Endothelial cell of umbilical vein (primary cell): ENCODE data around the gene CCL8. TPM values are rescaled to one million over a fixed set of nuclear protein-coding genes. Genes with fewer than 3 reads are reported as not detected.

Experiments
- BruUV-seq: library from RNA; stranded (reverse); fragments of 400-500 nt; replicated peaks from 2 replicates; lab custom pipeline; 2021; lab: Mats Ljungman, UMichigan
- CTCF ChIA-PET: fragments of 300-600, 350-600 bp; sonication (Branson Sonifier 250); formaldehyde crosslinking; loops from one replicate; lab custom pipeline; 2021; ENCODE audit warnings: antibody characterized with exemption, inconsistent platforms; lab: Charles Lee
- POLR2A ChIA-PET: fragments of 300-600, 350-600 bp; sonication (Branson Sonifier 250); formaldehyde crosslinking; loops from one replicate; lab custom pipeline; 2021; ENCODE audit warnings: antibody characterized with exemption, inconsistent platforms; lab: Charles Lee
- DNase-seq: peaks from one replicate; pipeline ENCODE4 v3.0.0-alpha.2; 2011; ENCODE audit warnings: low read depth, low spot score
- FAIRE-seq: peaks from 2 replicates; lab custom pipeline; 2011; peaks lifted over from hg19 to GRCh38; lab: Jason Lieb, UNC
- H2AFZ ChIP-seq: 2 replicates; pipeline ENCODE4 v1.6.0; 2012; ENCODE audit warnings: low read depth, low read length, control low read depth, inconsistent platforms
- H3K27ac ChIP-seq: 2 replicates; pipeline ENCODE4 v1.5.1; 2011; ENCODE audit warnings: low read depth, mild to moderate bottlenecking, control low read depth, low read length, moderate library complexity; ENCODE audit not compliant: insufficient read depth
- H3K27me3 ChIP-seq, 2 experiments: 2 replicates each; pipeline versions ENCODE4 v1.6.0 to v1.6.1; 2011; ENCODE audit warnings: low read length in 2 of 2, mixed read lengths in 1 of 2; ENCODE audit not compliant: control insufficient read depth in 2 of 2, insufficient read depth in 2 of 2
- H3K36me3 ChIP-seq, 2 experiments: 2 replicates in 1 of 2; 3 replicates in 1 of 2; pipeline ENCODE4 v1.5.1; 2011; ENCODE audit warnings: low read length in 2 of 2, mild to moderate bottlenecking in 1 of 2, moderate library complexity in 1 of 2; ENCODE audit not compliant: control insufficient read depth in 2 of 2, insufficient read depth in 2 of 2; ENCODE audit errors: extremely low read depth in 1 of 2
- H3K4me1 ChIP-seq: 3 replicates; pipeline ENCODE4 v1.5.1; 2011; ENCODE audit warnings: mild to moderate bottlenecking, low read length; ENCODE audit not compliant: control insufficient read depth, insufficient read depth; ENCODE audit errors: extremely low read depth
- H3K4me2 ChIP-seq: 2 replicates; pipeline ENCODE4 v1.6.1; 2011; ENCODE audit warnings: low read length, control low read depth, mixed read lengths; ENCODE audit not compliant: insufficient read depth
- H3K4me3 ChIP-seq, 3 experiments: fragments of 200-600 bp in 1 of 3; sonication (generic), shearing (Covaris generic) in 1 of 3; replicated peaks in 1 of 3; 2 replicates each; pipeline ENCODE4 v1.5.1; 2011 to 2016; ENCODE audit warnings: control low read depth in 3 of 3, low read length in 3 of 3, mild to moderate bottlenecking in 2 of 3, inconsistent platforms in 1 of 3, low read depth in 1 of 3, moderate library complexity in 1 of 3; ENCODE audit not compliant: insufficient read depth in 1 of 3
- H3K79me2 ChIP-seq: 2 replicates; pipeline ENCODE4 v1.6.0; 2012; ENCODE audit warnings: low read length, inconsistent platforms; ENCODE audit not compliant: control insufficient read depth, insufficient read depth
- H3K9ac ChIP-seq: replicated peaks from 2 replicates; pipeline ENCODE3; 2011; ENCODE audit warnings: low read length, control low read depth; ENCODE audit not compliant: insufficient read depth; ENCODE audit errors: extremely low read depth
- H3K9me1 ChIP-seq: replicated peaks from 3 replicates; pipeline ENCODE4 v1.6.0; 2011; ENCODE audit warnings: mild to moderate bottlenecking, low read length; ENCODE audit not compliant: control insufficient read depth, insufficient read depth; ENCODE audit errors: extremely low read depth
- H3K9me3 ChIP-seq: replicated peaks from 2 replicates; pipeline ENCODE4 v1.5.1; 2012; ENCODE audit warnings: low read length, inconsistent platforms; ENCODE audit not compliant: control insufficient read depth, insufficient read depth
- H4K20me1 ChIP-seq: replicated peaks from 2 replicates; pipeline ENCODE3; 2011; ENCODE audit warnings: mild to moderate bottlenecking, low read length; ENCODE audit not compliant: control insufficient read depth, insufficient read depth; ENCODE audit errors: extremely low read depth
- EZH2 ChIP-seq: IDR thresholded peaks from 2 replicates; pipeline ENCODE4 v1.6.1; 2012; ENCODE audit warnings: borderline replicate concordance, low read depth, mild to moderate bottlenecking, moderate library complexity, low read length, inconsistent platforms; ENCODE audit not compliant: severe bottlenecking
- FOS ChIP-seq: IDR thresholded peaks from 2 replicates; pipeline ENCODE4 v1.6.1; 2011; ENCODE audit warnings: mild to moderate bottlenecking, low read length, moderate library complexity, borderline replicate concordance; ENCODE audit not compliant: insufficient read depth
- GATA2 ChIP-seq: IDR thresholded peaks from 2 replicates; pipeline ENCODE4 v1.7.0; 2011; ENCODE audit warnings: low read depth, mild to moderate bottlenecking, moderate library complexity, mixed read lengths, low read length; ENCODE audit not compliant: insufficient read length, insufficient read depth
- JUN ChIP-seq: IDR thresholded peaks from 2 replicates; pipeline ENCODE4 v1.6.1; 2011; ENCODE audit warnings: borderline replicate concordance, low read depth; ENCODE audit not compliant: insufficient read length, insufficient read depth
- MYC ChIP-seq: IDR thresholded peaks from one replicate; pipeline ENCODE4 v1.6.1; 2011; ENCODE audit warnings: mild to moderate bottlenecking, low read depth, low read length
- POLR2A ChIP-seq: IDR thresholded peaks from 2 replicates; pipeline ENCODE4 v1.6.1; 2012; ENCODE audit warnings: low read depth, mild to moderate bottlenecking, control low read depth, low read length
- POLR2AphosphoS5 ChIP-seq: IDR thresholded peaks from 2 replicates; pipeline ENCODE4 v1.6.1; 2012; ENCODE audit warnings: low read depth, mild to moderate bottlenecking, control low read depth, low read length, moderate library complexity; ENCODE audit not compliant: insufficient read depth
- dilution Hi-C: fragments of 300-500 bp; cut with MboI; formaldehyde crosslinking; loops from one replicate; pipeline ENCODE4 v1.15.0; 2019; ENCODE audit warnings: low sequenced_read_pairs; ENCODE audit not compliant: extremely low pct_ligation_motif_present
- intact Hi-C: fragments of 100-400 bp; cut with micrococcal nuclease; formaldehyde crosslinking; loops from one replicate; pipeline ENCODE4 v1.10.0; 2022
- polyA plus RNA-seq, 4 experiments: library from polyadenylated mRNA; depleted of rRNA in 3 of 4; stranded (reverse) in 3 of 4; unstranded in 1 of 4; fragments of >200 nt; gene quantifications; 2 replicates each; pipeline versions ENCODE4 v1.2.1 to v1.2.3, GENCODE V29; 2011 to 2012; ENCODE audit warnings: missing spikeins in 1 of 4
- total RNA-seq: library from RNA; stranded (reverse); gene quantifications from 2 replicates; pipeline ENCODE4 v1.2.3, GENCODE V29; 2021
- TF ChIP-seq, protein P1 (sequence below): IDR thresholded peaks from 2 replicates; pipeline ENCODE4 v1.6.1; 2011; ENCODE audit not compliant: insufficient read depth, insufficient read length
- TF ChIP-seq, protein P2 (sequence below), 2 donors: IDR thresholded peaks; 1 replicate in 1 of 2; 2 replicates in 1 of 2; pipeline ENCODE4 v1.5.1; 2011; ENCODE audit warnings: low read length in 2 of 2, mild to moderate bottlenecking in 2 of 2, moderate library complexity in 2 of 2, control low read depth in 1 of 2, inconsistent platforms in 1 of 2, low read depth in 1 of 2; ENCODE audit not compliant: insufficient read depth in 1 of 2; ENCODE audit errors: extremely low read depth in 1 of 2

Gene CCL8
- total and polyA plus RNA-seq, 2 donors (not counting 3 experiments of a cell fraction or from before 2014, with no cell fraction given): not detected

DNA sequence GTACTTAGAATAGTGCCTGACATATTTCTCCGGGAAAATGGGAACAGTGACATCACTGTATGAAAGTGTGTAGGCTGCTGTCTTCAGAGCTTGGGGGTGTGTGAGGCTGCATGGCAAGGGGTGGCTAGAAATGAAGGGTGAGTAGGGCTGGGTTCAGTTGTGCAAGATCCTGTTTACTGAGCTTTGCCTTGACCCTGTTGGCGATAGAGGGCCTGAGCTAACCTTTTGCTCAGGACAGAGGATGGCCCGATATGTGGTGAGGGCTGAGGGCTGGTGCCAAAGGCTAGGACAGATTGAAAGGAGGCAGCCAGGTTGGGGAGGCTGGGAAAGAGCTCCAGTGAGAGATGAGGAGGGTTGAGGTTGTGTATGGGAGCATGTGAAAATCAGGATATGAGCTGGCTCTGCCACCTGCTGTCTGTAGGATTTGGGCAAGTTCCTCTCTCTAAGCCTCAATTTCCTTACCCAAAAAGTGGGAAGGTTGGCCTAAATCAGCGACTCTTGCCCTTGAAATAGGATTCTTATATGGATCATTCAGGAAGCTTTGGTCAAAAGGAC, 49.8 kb downstream of the CCL8 start:
- Histone ChIP-seq H3K9me1 (no peaks in the 10 kb centered on the region), H3K9me3 (no peaks in the 10 kb centered on the region), H3K4me3 (no peak overlapping the region), H4K20me1 (no peaks in the 10 kb centered on the region), H2AFZ (no peak overlapping the region), H3K9ac (no peak overlapping the region), H3K79me2 (no peaks in the 10 kb centered on the region), H3K4me2 (no peak overlapping the region), H3K27ac (no peak overlapping the region), H3K36me3 (no peaks in the 10 kb centered on the region), H3K4me1 (peaks cover 8% of the 10 kb centered on the region), H3K27me3 (peaks cover 0 to 2% of the 10 kb centered on the region in 2 experiments)
- ChIA-PET CTCF (interaction anchor here (0.7 to 1.5 kb wide), 4 partner anchors 13 to 198 kb away, joined by 3 to 7 read pairs (median 3); no protein-coding TSS in a partner anchor), POLR2A (no interaction called here)
- intact Hi-C loops: no loop called here
- no TSS peak for BruUV-seq
- FAIRE-seq (no peak), DNase-seq (no peak)
- TF ChIP-seq POLR2AphosphoS5 (no peak), GATA2 (no peak), MYC (no peak), EZH2 (no peak), FOS (no peak), POLR2A (no peak), JUN (no peak)
- TF ChIP-seq, protein P1, sequence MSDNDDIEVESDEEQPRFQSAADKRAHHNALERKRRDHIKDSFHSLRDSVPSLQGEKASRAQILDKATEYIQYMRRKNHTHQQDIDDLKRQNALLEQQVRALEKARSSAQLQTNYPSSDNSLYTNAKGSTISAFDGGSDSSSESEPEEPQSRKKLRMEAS: no peak
- TF ChIP-seq, protein P2, sequence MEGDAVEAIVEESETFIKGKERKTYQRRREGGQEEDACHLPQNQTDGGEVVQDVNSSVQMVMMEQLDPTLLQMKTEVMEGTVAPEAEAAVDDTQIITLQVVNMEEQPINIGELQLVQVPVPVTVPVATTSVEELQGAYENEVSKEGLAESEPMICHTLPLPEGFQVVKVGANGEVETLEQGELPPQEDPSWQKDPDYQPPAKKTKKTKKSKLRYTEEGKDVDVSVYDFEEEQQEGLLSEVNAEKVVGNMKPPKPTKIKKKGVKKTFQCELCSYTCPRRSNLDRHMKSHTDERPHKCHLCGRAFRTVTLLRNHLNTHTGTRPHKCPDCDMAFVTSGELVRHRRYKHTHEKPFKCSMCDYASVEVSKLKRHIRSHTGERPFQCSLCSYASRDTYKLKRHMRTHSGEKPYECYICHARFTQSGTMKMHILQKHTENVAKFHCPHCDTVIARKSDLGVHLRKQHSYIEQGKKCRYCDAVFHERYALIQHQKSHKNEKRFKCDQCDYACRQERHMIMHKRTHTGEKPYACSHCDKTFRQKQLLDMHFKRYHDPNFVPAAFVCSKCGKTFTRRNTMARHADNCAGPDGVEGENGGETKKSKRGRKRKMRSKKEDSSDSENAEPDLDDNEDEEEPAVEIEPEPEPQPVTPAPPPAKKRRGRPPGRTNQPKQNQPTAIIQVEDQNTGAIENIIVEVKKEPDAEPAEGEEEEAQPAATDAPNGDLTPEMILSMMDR (IDR thresholded peaks at IDR 0.05; ENCODE audit: extremely low read depth in 1 of 2, insufficient read depth in 1 of 2, low read depth in 1 of 2, low read length in 2 of 2): no peak
- dilution Hi-C loops: no loop called here
